Measurements from ENCODE around the gene CARD11.

GRCh38 chr7:3033581-3033980, 10.1 kb downstream of the CARD11 start:
- TF ChIP-seq, protein P1, sequence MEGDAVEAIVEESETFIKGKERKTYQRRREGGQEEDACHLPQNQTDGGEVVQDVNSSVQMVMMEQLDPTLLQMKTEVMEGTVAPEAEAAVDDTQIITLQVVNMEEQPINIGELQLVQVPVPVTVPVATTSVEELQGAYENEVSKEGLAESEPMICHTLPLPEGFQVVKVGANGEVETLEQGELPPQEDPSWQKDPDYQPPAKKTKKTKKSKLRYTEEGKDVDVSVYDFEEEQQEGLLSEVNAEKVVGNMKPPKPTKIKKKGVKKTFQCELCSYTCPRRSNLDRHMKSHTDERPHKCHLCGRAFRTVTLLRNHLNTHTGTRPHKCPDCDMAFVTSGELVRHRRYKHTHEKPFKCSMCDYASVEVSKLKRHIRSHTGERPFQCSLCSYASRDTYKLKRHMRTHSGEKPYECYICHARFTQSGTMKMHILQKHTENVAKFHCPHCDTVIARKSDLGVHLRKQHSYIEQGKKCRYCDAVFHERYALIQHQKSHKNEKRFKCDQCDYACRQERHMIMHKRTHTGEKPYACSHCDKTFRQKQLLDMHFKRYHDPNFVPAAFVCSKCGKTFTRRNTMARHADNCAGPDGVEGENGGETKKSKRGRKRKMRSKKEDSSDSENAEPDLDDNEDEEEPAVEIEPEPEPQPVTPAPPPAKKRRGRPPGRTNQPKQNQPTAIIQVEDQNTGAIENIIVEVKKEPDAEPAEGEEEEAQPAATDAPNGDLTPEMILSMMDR (conservative IDR thresholded peaks at IDR 0.05 in 1 of 2, IDR thresholded peaks at IDR 0.05 in 1 of 2; ENCODE audit: low read depth in 1 of 2, low read length in 2 of 2) = no peak
- no peak for TF ChIP-seq EZH2 (IDR thresholded peaks at IDR 0.05; ENCODE audit: low read length, missing control alignments)

All from fibroblast of lung (primary cell).